ENCODE measurements around the gene LBH. TPM values are rescaled to one million over a fixed set of nuclear protein-coding genes. Genes with fewer than 3 reads are reported as not detected.

LBH gene
- total RNA-seq, 1 donor from 2014 or later = 62.1 TPM

DNA sequence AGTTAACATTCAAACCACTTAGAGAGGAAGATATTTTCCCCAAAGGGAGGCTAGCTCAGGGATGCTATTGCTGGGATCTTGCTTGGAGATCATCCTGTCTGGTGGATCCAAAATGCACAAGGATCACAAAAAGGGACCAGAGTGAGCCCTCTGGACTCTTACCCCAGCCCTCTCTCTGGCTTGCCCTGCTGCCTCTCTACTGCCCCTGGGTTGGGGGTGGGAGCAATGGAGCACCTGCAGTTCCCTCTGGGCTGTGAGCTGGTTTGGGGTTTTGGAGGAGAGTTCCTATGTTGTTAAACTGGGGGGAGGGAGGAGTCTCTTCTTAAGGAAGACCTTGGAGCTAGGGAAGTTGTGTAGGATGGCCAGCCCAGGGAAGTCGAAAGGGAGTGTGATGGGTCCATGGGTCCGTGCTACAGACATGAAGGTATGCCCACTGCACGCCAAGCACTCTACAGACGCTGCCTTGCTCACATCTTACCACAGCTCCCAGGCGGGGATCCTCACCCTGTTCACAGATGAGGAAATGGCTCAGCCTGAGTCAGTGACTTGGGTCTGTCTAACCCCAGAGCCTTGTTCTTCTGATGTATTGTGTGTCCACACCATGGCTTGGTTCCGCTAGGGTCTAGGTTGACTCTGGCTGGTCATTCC is 3.8 kb downstream of the LBH start:
- DNase-seq (ENCODE audit: low read depth in 2 of 2) = peak in 1 of 2 donors; percentile 79

DNA sequence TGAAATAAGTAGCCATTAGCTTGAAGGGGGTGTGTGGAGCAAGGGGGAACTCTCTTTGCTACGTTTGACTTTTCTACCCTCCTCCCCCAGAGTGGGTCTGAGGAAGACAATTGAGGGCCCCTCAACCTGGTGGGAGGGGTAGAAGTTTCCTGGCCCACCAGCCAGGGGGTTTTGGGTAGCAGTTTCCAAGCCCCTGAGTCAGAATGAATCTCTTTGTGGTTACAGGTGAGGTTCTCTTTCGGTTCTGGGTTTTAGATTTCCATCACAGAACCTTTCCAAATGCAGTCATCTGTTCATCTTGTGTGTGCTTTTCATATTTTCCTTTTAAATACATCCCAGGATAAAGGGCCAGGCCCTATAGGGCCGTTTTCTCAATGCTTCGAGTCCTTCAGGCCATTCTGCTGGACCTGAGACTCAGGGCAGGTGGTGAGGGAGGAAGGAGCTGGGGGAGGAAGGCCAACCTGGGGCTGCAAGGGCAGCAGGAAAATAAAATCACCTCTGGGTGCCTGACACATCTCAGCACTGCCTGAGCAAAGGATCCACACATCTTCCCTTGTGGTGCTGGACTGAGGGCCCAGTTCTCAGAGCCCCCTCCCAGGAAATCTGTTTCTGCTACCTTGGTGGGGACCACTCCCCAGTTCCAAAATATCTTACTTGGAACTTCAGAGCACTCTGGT is 4.7 kb downstream of the LBH start:
- DNase-seq (ENCODE audit: low read depth in 2 of 2) = no peak

DNA sequence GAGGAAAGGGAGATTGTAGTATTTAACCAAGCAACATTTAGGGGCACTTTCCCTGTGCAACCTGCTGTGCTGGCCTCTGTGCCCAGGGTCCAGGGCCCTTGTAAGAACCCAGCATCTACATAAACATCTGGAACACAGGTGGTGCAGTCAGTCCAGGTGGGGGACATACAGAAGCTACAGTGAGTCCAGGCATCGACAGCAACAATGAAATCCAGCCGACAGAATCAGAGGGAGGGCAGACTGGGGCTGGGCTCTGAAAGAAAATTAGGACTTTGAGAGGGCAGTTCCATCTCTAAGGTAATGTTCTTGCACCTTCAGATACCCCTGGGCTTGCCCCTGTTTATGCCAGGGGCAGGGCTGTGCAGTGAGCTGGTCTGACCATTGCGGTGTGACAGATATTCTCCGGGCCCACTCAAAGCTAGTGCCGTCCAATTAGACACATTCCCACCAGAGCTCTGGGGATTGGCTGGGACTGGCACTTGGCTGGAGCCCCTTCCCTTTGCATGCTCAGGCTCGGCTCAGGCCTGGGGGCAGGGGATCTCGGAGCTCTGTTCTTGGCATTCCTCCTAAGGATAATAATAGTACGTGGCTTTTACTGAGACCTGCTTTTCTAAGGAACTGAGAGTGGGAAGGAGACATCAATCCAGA is 5.4 kb downstream of the LBH start:
- no peak for DNase-seq (ENCODE audit: low read depth in 2 of 2)

DNA sequence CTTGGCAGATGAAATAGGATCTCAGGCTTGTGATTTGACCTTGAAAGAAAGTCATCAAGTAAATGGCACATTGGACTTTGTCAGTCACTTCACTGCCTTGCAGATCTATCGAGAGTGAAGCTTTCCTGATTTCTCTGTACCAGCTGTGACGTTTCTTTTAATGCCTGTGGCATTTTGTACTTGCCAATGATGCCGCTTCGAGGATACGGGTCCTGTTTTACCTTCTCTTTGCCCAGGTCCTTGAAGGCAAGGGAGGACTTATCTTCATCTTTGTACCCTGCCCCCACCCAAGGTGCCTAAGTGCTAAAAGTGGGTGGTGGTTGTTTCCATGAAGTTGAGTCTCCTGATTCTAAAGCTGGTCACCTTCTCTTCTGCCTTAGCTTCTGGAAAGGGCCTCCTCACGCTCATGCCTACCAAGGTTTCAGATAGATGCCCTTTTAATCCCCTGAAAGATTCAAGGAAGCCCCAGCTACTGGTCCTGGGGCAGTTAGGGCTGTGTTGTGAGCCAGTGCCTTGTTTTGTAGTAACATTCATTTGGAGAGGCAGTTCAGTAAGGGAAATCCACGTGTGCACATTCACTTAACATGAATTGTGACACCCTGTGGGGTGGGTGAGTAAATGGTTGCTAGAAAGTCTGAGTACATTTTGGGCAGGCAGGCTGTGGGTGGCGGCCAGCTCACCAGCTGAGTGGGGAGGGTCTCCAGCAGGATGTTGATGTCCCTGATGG is 6.1 kb downstream of the LBH start:
- no peak for DNase-seq (ENCODE audit: low read depth in 2 of 2)

- DNase-seq (ENCODE audit: low read depth in 2 of 2) = no peak
These were observed 6.8 kb downstream of the LBH start for GRCh38 chr2:30237966-30238800.

GRCh38 chr2:30239308-30239985 is 8.1 kb downstream of the LBH start:
- peak; percentile 70 to 74 for DNase-seq (ENCODE audit: low read depth in 2 of 2)

DNA sequence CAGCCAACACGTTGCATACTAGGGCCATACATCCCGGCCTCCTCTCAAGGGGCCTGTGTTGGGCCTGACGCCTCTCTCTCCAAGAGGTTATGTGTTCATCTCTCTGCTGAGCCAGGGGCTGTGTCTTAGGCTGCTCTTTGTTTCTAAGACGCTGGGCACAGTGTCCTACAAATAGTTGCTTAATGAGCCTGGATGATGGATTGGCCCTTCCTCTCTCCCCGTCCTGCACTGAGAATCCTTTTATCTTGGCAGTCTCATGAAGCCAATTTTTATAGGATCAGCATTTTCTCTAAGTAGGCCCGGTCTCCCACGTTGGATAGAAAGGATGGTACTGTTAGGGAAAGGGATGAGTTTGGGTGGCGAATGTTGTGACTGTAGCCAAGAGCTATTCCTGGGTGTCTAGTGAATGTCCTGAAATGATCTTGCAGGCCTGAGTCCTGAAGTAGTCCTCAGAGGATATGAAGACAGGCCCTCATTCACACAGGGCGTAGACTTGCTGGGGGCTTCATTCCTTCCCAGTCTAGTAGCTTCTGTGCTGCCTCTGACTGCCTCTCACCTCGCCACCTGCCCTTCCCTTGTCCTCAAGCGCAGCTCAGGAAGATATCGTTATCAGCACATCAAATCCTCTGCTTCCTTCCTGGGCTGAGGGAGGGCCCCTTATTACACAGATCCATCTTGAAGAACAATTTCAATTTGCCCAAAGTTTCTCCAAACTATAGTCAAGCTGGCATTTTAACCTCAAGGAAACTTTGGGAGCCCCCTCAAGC is 8.8 kb downstream of the LBH start:
- no peak for DNase-seq (ENCODE audit: low read depth in 2 of 2)

GRCh38 chr2:30243231-30243630 is 11.9 kb downstream of the LBH start:
- no peak for DNase-seq (ENCODE audit: low read depth in 2 of 2)

GRCh38 chr2:30245364-30245763 is 14.0 kb downstream of the LBH start:
- DNase-seq (ENCODE audit: low read depth in 2 of 2) = no peak

DNA sequence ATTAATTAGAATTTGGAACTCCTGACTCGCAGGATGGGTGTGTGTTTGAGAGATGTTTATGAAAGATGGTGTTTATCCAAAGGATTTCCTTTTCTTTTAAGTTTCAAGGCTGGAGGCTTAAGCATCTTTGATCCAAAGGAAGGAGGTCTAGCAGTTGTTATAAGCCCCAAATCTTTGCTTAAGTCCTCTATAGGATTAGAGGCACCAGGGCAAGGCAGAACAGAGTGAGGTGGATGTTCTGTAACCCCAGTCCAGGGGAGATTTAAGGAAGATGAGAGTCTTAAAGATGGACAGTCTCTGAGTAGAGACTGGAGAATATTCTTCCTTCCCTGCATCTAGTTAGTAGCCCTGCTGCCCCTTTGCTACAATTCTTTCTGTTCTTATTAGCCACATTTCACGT is 17.5 kb downstream of the LBH start:
- DNase-seq (ENCODE audit: low read depth in 2 of 2) = no peak

DNA sequence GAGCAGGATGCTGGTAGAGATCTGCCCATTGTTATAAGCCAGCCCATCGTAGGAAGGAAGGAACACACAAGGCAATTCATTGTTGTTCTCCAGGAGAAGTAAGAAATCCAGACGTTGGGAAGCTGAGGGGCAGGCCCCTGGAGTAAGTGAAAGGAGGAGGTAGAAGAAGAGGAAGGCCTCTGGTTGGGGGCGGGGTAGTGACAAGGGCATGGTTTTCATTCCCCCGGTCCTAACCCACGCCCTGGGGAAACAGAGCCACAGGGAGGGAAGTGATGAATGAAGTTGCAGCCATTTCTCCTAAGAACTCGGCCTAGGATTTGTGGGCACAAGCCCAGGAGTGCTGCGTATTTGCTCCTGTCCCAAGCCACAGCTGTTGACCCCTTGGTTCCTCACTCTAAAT is 18.0 kb downstream of the LBH start:
- peak in 1 of 2 donors; percentile 21 for DNase-seq (ENCODE audit: low read depth in 2 of 2)

- DNase-seq (ENCODE audit: low read depth in 2 of 2) = no peak
These were observed 19.1 kb downstream of the LBH start for GRCh38 chr2:30250421-30250820.

DNA sequence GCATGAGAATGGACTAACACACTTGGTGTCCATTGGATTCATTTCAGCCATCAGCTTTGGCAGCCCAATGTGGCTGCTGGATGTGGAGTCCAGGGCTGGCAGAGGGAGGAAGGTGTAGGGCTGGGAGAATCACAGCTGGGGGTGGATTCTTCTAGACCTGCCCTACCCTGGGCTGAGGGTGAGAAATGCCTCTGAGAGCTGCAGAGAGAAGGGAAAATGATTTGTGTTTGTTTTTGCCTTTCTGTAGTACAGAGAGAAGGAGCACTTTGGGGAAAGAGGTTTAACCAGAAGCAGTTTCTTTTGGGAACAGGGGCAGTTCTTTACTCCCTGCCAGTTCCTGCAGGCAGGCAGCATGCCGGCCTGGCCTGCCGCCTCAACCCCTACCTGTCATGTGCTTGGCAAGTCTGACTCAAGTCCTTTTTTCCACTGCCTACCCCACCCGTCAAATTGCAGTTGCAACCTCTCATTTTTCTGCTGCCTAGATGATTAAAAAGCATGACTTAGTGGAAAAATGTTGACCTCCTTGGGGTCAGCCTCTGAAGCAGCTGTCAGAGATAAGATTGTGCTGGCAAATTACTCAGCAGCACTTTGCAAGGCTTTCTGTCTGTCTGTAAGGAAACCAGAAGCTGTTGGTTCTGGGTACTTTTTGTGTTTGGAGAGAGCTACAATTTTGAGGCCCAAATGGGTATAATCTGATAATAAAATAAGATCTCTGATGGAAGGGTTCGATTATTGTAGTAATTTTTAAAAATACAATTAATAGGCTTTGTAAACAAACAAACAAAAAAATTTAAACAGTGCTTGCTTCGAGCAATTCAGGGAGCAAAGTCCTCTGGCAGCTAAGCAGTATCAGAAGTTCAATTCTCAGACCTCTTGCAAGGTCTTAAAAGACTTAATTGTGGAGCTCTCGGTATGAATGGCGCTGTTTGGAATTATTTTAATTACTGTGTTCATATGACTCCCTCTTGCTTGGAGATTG is 21.7 kb downstream of the LBH start:
- DNase-seq (ENCODE audit: low read depth in 2 of 2) = peak; percentile 73 to 87

- no peak for DNase-seq (ENCODE audit: low read depth in 2 of 2)
These were observed 22.7 kb downstream of the LBH start for GRCh38 chr2:30253873-30254684.

GRCh38 chr2:30254685-30255001 is 23.3 kb downstream of the LBH start:
- DNase-seq (ENCODE audit: low read depth in 2 of 2) = no peak

DNA sequence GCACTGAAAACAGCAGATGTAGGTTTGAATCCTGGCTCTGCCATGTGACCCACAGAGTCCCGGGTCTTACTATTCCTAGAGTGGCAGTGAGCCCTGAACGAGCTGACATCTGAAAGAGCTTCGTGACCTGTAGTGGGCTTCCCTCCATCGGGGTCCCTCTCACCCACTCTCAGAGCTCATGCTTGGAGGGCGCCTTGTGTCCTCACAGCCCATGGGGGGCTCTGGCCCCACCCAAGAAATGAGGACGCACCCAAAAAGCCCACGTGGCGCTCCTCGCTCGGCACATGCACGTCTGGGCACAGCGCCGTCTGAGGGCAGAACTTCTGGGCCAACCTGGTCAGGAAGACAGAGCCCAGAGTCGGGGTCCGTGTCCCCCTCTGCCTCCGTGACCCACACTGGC is 23.7 kb downstream of the LBH start:
- DNase-seq (ENCODE audit: low read depth in 2 of 2) = no peak

DNA sequence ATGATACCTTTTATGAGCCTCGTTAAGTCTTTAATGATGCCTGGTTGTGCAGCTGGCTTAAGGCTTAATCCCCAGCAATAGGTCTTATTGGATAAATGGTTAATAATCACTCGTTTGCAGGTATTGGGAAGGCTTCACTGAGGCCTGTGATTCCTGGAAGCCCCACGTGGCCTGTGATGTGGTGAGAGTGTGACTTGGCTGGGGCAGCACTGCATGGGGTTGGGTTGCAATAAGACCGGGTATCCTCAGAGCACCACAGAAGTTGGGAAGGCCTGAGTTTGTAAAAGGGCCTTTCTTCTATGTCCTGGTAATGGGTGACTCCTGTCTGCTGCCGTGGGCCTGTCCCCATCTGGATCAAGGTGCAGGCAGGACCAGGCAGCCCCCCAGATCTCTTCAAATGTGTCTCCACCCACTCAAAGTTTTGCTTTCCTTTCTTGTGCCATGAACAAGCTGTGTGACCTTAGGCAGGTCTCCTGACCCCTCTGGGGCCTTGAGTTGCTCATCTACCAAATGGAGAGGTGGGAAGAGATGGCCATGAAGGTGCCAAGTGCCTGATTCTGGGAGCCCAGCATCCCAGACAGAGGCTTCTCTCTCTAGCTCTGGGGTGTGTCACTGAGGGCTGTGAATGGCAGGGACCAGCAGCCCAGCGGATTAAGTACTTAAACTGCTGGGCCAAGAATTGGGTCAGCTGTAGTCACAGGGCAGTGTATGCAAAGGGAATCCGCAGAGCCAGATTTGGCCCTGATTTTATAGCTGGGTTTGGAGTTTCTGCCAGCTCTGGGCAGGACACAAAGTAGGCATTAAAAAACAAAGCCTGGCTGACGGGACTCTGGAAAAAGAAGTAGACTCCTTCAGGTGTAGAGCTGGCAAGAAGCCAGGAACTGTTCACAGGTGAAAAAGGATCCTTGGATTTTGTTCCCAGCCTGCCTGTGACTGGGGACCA is 24.4 kb downstream of the LBH start:
- DNase-seq (ENCODE audit: low read depth in 2 of 2) = no peak

All from lung microvascular endothelial cell (primary cell).